Vagina (tissue), 2 donors: ENCODE results near the gene DIP2A. TPM values are rescaled to one million over a fixed set of nuclear protein-coding genes. Genes with fewer than 3 reads are reported as not detected.

Source experiments
- DNase-seq, 2 donors: peaks; one replicate each; pipeline ENCODE4 v3.0.0-alpha.2; 2017; ENCODE audit errors: extremely low spot score in 2 of 2
- H3K27ac ChIP-seq: fragments of 200-600 bp; sonication (generic); one replicate; pipeline ENCODE4 v1.5.1; 2019
- H3K27me3 ChIP-seq: fragments of 200-600 bp; sonication (generic); one replicate; pipeline ENCODE4 v1.5.1; 2019
- H3K36me3 ChIP-seq, 2 donors: fragments of 200-600 bp; sonication (generic); one replicate each; pipeline ENCODE4 v1.5.1; 2017 to 2019
- H3K4me1 ChIP-seq: fragments of 200-600 bp; sonication (generic); one replicate; pipeline ENCODE4 v1.5.1; 2019
- H3K4me3 ChIP-seq, 2 donors: fragments of 200-600 bp; sonication (generic); 1 replicate in 1 of 2; 2 replicates in 1 of 2; pipeline ENCODE4 v1.5.1; 2016 to 2019
- H3K9me3 ChIP-seq: fragments of 200-600 bp; sonication (generic); one replicate; pipeline ENCODE4 v1.5.1; 2019
- CTCF ChIP-seq, 3 experiments: fragments of 450-650 bp in 2 of 3; fragments of 200-600 bp in 1 of 3; sonication (generic) in 1 of 3; IDR thresholded peaks; one replicate each; pipeline ENCODE4 v1.5.1; 2017 to 2019; ENCODE audit warnings: antibody characterized with exemption in 3 of 3, mild to moderate bottlenecking in 2 of 3, moderate library complexity in 2 of 3
- POLR2A ChIP-seq, 2 donors: fragments of 450-650 bp; IDR thresholded peaks; one replicate each; pipeline ENCODE4 v1.6.1; 2017; ENCODE audit warnings: antibody characterized with exemption in 2 of 2, mild to moderate bottlenecking in 2 of 2, moderate library complexity in 2 of 2
- POLR2AphosphoS5 ChIP-seq, 2 donors: sonication (generic); formaldehyde crosslinking; IDR thresholded peaks; one replicate each; pipeline ENCODE4 v1.9.0; 2017; ENCODE audit warnings: antibody characterized with exemption in 2 of 2, mild to moderate bottlenecking in 2 of 2, low read depth in 1 of 2; ENCODE audit not compliant: insufficient read depth in 1 of 2
- intact Hi-C: fragments of 100-400 bp; cut with DNase I; formaldehyde crosslinking; loops from one replicate; pipeline ENCODE4 v1.15.1; 2023
- total RNA-seq: library from RNA; depleted of rRNA; stranded (reverse); fragments of >200 nt; gene quantifications from one replicate; pipeline ENCODE4 v1.2.3, GENCODE V29; 2016

Gene DIP2A
- total RNA-seq, 1 donor from 2014 or later, result 46.2 TPM

- intact Hi-C loops, result no loop called here
- H3K9me3 ChIP-seq, result no peaks in the 10 kb centered on the region
- H3K27ac ChIP-seq, result no peak overlapping the region
- no peaks in the 10 kb centered on the region for H3K36me3 ChIP-seq
- H3K4me3 ChIP-seq, result no peak overlapping the region
- TF ChIP-seq POLR2AphosphoS5 (IDR thresholded peaks at IDR 0.05; ENCODE audit: insufficient read depth in 1 of 2, low read depth in 1 of 2) (no peak), CTCF (IDR thresholded peaks at IDR 0.05) (no peak), POLR2A (IDR thresholded peaks at IDR 0.05) (no peak)
- H3K4me1 ChIP-seq, result peaks cover 6% of the 10 kb centered on the region
- no peaks in the 10 kb centered on the region for H3K27me3 ChIP-seq
- no peak for DNase-seq
Measured at GRCh38 chr21:46597896-46598343, 139.2 kb downstream of the DIP2A start.

GRCh38 chr21:46598581-46599572 is 140.2 kb downstream of the DIP2A start:
- Histone ChIP-seq H3K9me3 (no peaks in the 10 kb centered on the region), H3K27me3 (no peaks in the 10 kb centered on the region), H3K27ac (no peak overlapping the region), H3K4me3 (no peak overlapping the region), H3K4me1 (peaks cover 6% of the 10 kb centered on the region), H3K36me3 (no peaks in the 10 kb centered on the region)
- no peak for DNase-seq
- intact Hi-C loops, result no loop called here
- peak in 1 of 2 donors; percentile 80 for TF ChIP-seq POLR2AphosphoS5 (IDR thresholded peaks at IDR 0.05; ENCODE audit: insufficient read depth in 1 of 2, low read depth in 1 of 2)
- no peak for TF ChIP-seq POLR2A (IDR thresholded peaks at IDR 0.05)

- no peak for DNase-seq
- intact Hi-C loops, result no loop called here
- Histone ChIP-seq H3K27ac (no peak overlapping the region), H3K27me3 (no peaks in the 10 kb centered on the region), H3K36me3 (no peaks in the 10 kb centered on the region), H3K4me3 (no peak overlapping the region), H3K4me1 (peaks cover 6% of the 10 kb centered on the region), H3K9me3 (no peaks in the 10 kb centered on the region)
- TF ChIP-seq CTCF (IDR thresholded peaks at IDR 0.05), result no peak
Measured at GRCh38 chr21:46600305-46600704, 141.6 kb downstream of the DIP2A start.

GRCh38 chr21:46600978-46601377 is 142.3 kb downstream of the DIP2A start:
- H3K4me3 ChIP-seq, result no peak overlapping the region
- intact Hi-C loops, result no loop called here

GRCh38 chr21:46603228-46603627 is 144.5 kb downstream of the DIP2A start:
- DNase-seq, result no peak
- intact Hi-C loops, result no loop called here
- no peak overlapping the region for H3K4me3 ChIP-seq
- no peaks in the 10 kb centered on the region for H3K27me3 ChIP-seq
- H3K36me3 ChIP-seq, result no peaks in the 10 kb centered on the region
- peaks cover 6% of the 10 kb centered on the region for H3K4me1 ChIP-seq
- H3K9me3 ChIP-seq, result no peaks in the 10 kb centered on the region
- no peak for TF ChIP-seq POLR2AphosphoS5 (IDR thresholded peaks at IDR 0.05; ENCODE audit: insufficient read depth in 1 of 2, low read depth in 1 of 2)
- TF ChIP-seq POLR2A (IDR thresholded peaks at IDR 0.05), result no peak
- TF ChIP-seq CTCF (IDR thresholded peaks at IDR 0.05), result no peak
- no peak overlapping the region for H3K27ac ChIP-seq

More at GRCh38 chr21:46600978-46601377, 142.3 kb downstream of the DIP2A start:
- no peaks in the 10 kb centered on the region for H3K9me3 ChIP-seq
- H3K36me3 ChIP-seq, result no peaks in the 10 kb centered on the region
- no peak overlapping the region for H3K27ac ChIP-seq
- H3K27me3 ChIP-seq, result no peaks in the 10 kb centered on the region
- H3K4me1 ChIP-seq, result peaks cover 6% of the 10 kb centered on the region
- DNase-seq, result no peak
- TF ChIP-seq POLR2AphosphoS5 (IDR thresholded peaks at IDR 0.05; ENCODE audit: insufficient read depth in 1 of 2, low read depth in 1 of 2), result no peak
- no peak for TF ChIP-seq CTCF (IDR thresholded peaks at IDR 0.05)
- no peak for TF ChIP-seq POLR2A (IDR thresholded peaks at IDR 0.05)
